Hepatocyte (in vitro differentiated cells): ENCODE measurements around the gene CELF4.

ENCODE experiments used
- CTCF ChIP-seq: fragments of 200-600 bp; sonication (generic); IDR thresholded peaks from 2 replicates; pipeline ENCODE4 v1.5.1; 2016; ENCODE audit warnings: antibody characterized with exemption, mild to moderate bottlenecking; ENCODE audit not compliant: poor library complexity
- EZH2 ChIP-seq: fragments of 200-600 bp; sonication (generic); IDR thresholded peaks from 2 replicates; pipeline ENCODE4 v1.6.1; 2016; ENCODE audit warnings: antibody characterized with exemption, mild to moderate bottlenecking, borderline replicate concordance

- TF ChIP-seq CTCF (no peak), EZH2 (no peak)
Measured at GRCh38 chr18:37584217-37584616, 18.6 kb upstream of the CELF4 start.
